Measurements from ENCODE around the gene SLC6A17.

The SLC6A17 gene

GRCh38 chr1:110218739-110219138, 68.4 kb downstream of the SLC6A17 start:
- TF ChIP-seq POLR2AphosphoS5 (IDR thresholded peaks at IDR 0.05; ENCODE audit: low read depth), result no peak
- peak; percentile 90 for TF ChIP-seq REST (IDR thresholded peaks at IDR 0.05; ENCODE audit: insufficient replicate concordance, low read depth)
- H3K4me3 ChIP-seq (replicated peaks; ENCODE audit: insufficient read depth, low read length), result no peak overlapping the region
- no peak overlapping the region for H3K27ac ChIP-seq (replicated peaks)
- H3K27me3 ChIP-seq (ENCODE audit: insufficient read depth, poor library complexity, severe bottlenecking), result no peaks in the 10 kb centered on the region
- DNase-seq (ENCODE audit: low read depth in 1 of 2, low spot score in 1 of 2), result no peak

- Histone ChIP-seq H3K4me3 (replicated peaks; ENCODE audit: insufficient read depth, low read length) (no peak overlapping the region), H3K27ac (replicated peaks) (no peak overlapping the region), H3K27me3 (ENCODE audit: insufficient read depth, poor library complexity, severe bottlenecking) (no peaks in the 10 kb centered on the region)
- DNase-seq (ENCODE audit: low read depth in 1 of 2, low spot score in 1 of 2), result no peak
- no peak for TF ChIP-seq SPI1 (IDR thresholded peaks at IDR 0.05; ENCODE audit: borderline replicate concordance, low read depth)
- no peak for TF ChIP-seq CTCF (IDR thresholded peaks at IDR 0.05; ENCODE audit: insufficient read depth, low read length)
- TF ChIP-seq POLR2AphosphoS5 (IDR thresholded peaks at IDR 0.05; ENCODE audit: low read depth), result no peak
- no peak for TF ChIP-seq REST (IDR thresholded peaks at IDR 0.05; ENCODE audit: insufficient replicate concordance, low read depth)
- no peak for TF ChIP-seq GABPA (IDR thresholded peaks at IDR 0.05; ENCODE audit: low read depth)
Observed at GRCh38 chr1:110220324-110220723, 70.0 kb downstream of the SLC6A17 start.

GRCh38 chr1:110221119-110221518, 70.8 kb downstream of the SLC6A17 start:
- no peak overlapping the region for H3K4me3 ChIP-seq (replicated peaks; ENCODE audit: insufficient read depth, low read length)
- H3K27me3 ChIP-seq (ENCODE audit: insufficient read depth, poor library complexity, severe bottlenecking), result no peaks in the 10 kb centered on the region
- DNase-seq (ENCODE audit: low read depth in 1 of 2, low spot score in 1 of 2), result no peak
- TF ChIP-seq GABPA (IDR thresholded peaks at IDR 0.05; ENCODE audit: low read depth) (no peak), SPI1 (IDR thresholded peaks at IDR 0.05; ENCODE audit: borderline replicate concordance, low read depth) (no peak), POLR2AphosphoS5 (IDR thresholded peaks at IDR 0.05; ENCODE audit: low read depth) (no peak)
- no peak overlapping the region for H3K27ac ChIP-seq (replicated peaks)

GRCh38 chr1:110223127-110223526, 72.8 kb downstream of the SLC6A17 start:
- no peak overlapping the region for H3K27ac ChIP-seq (replicated peaks)
- no peak for DNase-seq (ENCODE audit: low read depth in 1 of 2, low spot score in 1 of 2)
- H3K4me3 ChIP-seq (replicated peaks; ENCODE audit: insufficient read depth, low read length), result no peak overlapping the region
- no peaks in the 10 kb centered on the region for H3K27me3 ChIP-seq (ENCODE audit: insufficient read depth, poor library complexity, severe bottlenecking)
- TF ChIP-seq REST (IDR thresholded peaks at IDR 0.05; ENCODE audit: insufficient replicate concordance, low read depth) (no peak), SPI1 (IDR thresholded peaks at IDR 0.05; ENCODE audit: borderline replicate concordance, low read depth) (no peak), CTCF (IDR thresholded peaks at IDR 0.05; ENCODE audit: insufficient read depth, low read length) (no peak), POLR2AphosphoS5 (IDR thresholded peaks at IDR 0.05; ENCODE audit: low read depth) (no peak)
